Vagina (tissue), 2 donors: ENCODE results near the gene COL23A1. TPM values are rescaled to one million over a fixed set of nuclear protein-coding genes. Genes with fewer than 3 reads are reported as not detected.

Source experiments
- DNase-seq, 2 donors: peaks; one replicate each; pipeline ENCODE4 v3.0.0-alpha.2; 2017; ENCODE audit errors: extremely low spot score in 2 of 2
- H3K27ac ChIP-seq: fragments of 200-600 bp; sonication (generic); one replicate; pipeline ENCODE4 v1.5.1; 2019
- H3K27me3 ChIP-seq: fragments of 200-600 bp; sonication (generic); one replicate; pipeline ENCODE4 v1.5.1; 2019
- H3K36me3 ChIP-seq, 2 donors: fragments of 200-600 bp; sonication (generic); one replicate each; pipeline ENCODE4 v1.5.1; 2017 to 2019
- H3K4me1 ChIP-seq: fragments of 200-600 bp; sonication (generic); one replicate; pipeline ENCODE4 v1.5.1; 2019
- H3K4me3 ChIP-seq, 2 donors: fragments of 200-600 bp; sonication (generic); 1 replicate in 1 of 2; 2 replicates in 1 of 2; pipeline ENCODE4 v1.5.1; 2016 to 2019
- H3K9me3 ChIP-seq: fragments of 200-600 bp; sonication (generic); one replicate; pipeline ENCODE4 v1.5.1; 2019
- CTCF ChIP-seq, 3 experiments: fragments of 450-650 bp in 2 of 3; fragments of 200-600 bp in 1 of 3; sonication (generic) in 1 of 3; IDR thresholded peaks; one replicate each; pipeline ENCODE4 v1.5.1; 2017 to 2019; ENCODE audit warnings: antibody characterized with exemption in 3 of 3, mild to moderate bottlenecking in 2 of 3, moderate library complexity in 2 of 3
- POLR2A ChIP-seq, 2 donors: fragments of 450-650 bp; IDR thresholded peaks; one replicate each; pipeline ENCODE4 v1.6.1; 2017; ENCODE audit warnings: antibody characterized with exemption in 2 of 2, mild to moderate bottlenecking in 2 of 2, moderate library complexity in 2 of 2
- POLR2AphosphoS5 ChIP-seq, 2 donors: sonication (generic); formaldehyde crosslinking; IDR thresholded peaks; one replicate each; pipeline ENCODE4 v1.9.0; 2017; ENCODE audit warnings: antibody characterized with exemption in 2 of 2, mild to moderate bottlenecking in 2 of 2, low read depth in 1 of 2; ENCODE audit not compliant: insufficient read depth in 1 of 2
- intact Hi-C: fragments of 100-400 bp; cut with DNase I; formaldehyde crosslinking; loops from one replicate; pipeline ENCODE4 v1.15.1; 2023
- total RNA-seq: library from RNA; depleted of rRNA; stranded (reverse); fragments of >200 nt; gene quantifications from one replicate; pipeline ENCODE4 v1.2.3, GENCODE V29; 2016

The COL23A1 gene
- total RNA-seq, 1 donor from 2014 or later, result 3.7 TPM

- no peak overlapping the region for H3K4me3 ChIP-seq
- TF ChIP-seq POLR2A (IDR thresholded peaks at IDR 0.05), result no peak
- TF ChIP-seq POLR2AphosphoS5 (IDR thresholded peaks at IDR 0.05; ENCODE audit: insufficient read depth in 1 of 2, low read depth in 1 of 2), result no peak
- no peak for TF ChIP-seq CTCF (IDR thresholded peaks at IDR 0.05)
Observed at GRCh38 chr5:178524093-178524882, 65.9 kb downstream of the COL23A1 start.

GRCh38 chr5:178522361-178522760, 67.8 kb downstream of the COL23A1 start:
- Histone ChIP-seq H3K4me3 (no peak overlapping the region), H3K27ac (no peak overlapping the region), H3K4me1 (no peaks in the 10 kb centered on the region), H3K36me3 (no peaks in the 10 kb centered on the region), H3K9me3 (no peaks in the 10 kb centered on the region), H3K27me3 (no peaks in the 10 kb centered on the region)
- intact Hi-C loops, result no loop called here
- TF ChIP-seq POLR2A (IDR thresholded peaks at IDR 0.05), result no peak
- DNase-seq, result no peak

More at GRCh38 chr5:178524093-178524882, 65.9 kb downstream of the COL23A1 start:
- no peak overlapping the region for H3K27ac ChIP-seq
- no peaks in the 10 kb centered on the region for H3K4me1 ChIP-seq
- DNase-seq, result no peak
- no peaks in the 10 kb centered on the region for H3K36me3 ChIP-seq
- intact Hi-C loops, result no loop called here
- no peaks in the 10 kb centered on the region for H3K9me3 ChIP-seq
- no peaks in the 10 kb centered on the region for H3K27me3 ChIP-seq

GRCh38 chr5:178520851-178521250, 69.3 kb downstream of the COL23A1 start:
- no peak for TF ChIP-seq CTCF (IDR thresholded peaks at IDR 0.05)
- TF ChIP-seq POLR2A (IDR thresholded peaks at IDR 0.05), result no peak
- TF ChIP-seq POLR2AphosphoS5 (IDR thresholded peaks at IDR 0.05; ENCODE audit: insufficient read depth in 1 of 2, low read depth in 1 of 2), result no peak
- Histone ChIP-seq H3K9me3 (no peaks in the 10 kb centered on the region), H3K4me1 (no peaks in the 10 kb centered on the region), H3K27ac (no peak overlapping the region), H3K27me3 (no peaks in the 10 kb centered on the region), H3K4me3 (no peak overlapping the region), H3K36me3 (no peaks in the 10 kb centered on the region)
- intact Hi-C loops, result no loop called here
- no peak for DNase-seq

GRCh38 chr5:178519804-178520203, 70.4 kb downstream of the COL23A1 start:
- intact Hi-C loops, result no loop called here

GRCh38 chr5:178519155-178519554, 71.0 kb downstream of the COL23A1 start:
- TF ChIP-seq CTCF (IDR thresholded peaks at IDR 0.05) (no peak), POLR2A (IDR thresholded peaks at IDR 0.05) (no peak), POLR2AphosphoS5 (IDR thresholded peaks at IDR 0.05; ENCODE audit: insufficient read depth in 1 of 2, low read depth in 1 of 2) (no peak)
- no peaks in the 10 kb centered on the region for H3K36me3 ChIP-seq
- H3K9me3 ChIP-seq, result no peaks in the 10 kb centered on the region
- intact Hi-C loops, result no loop called here
- H3K27me3 ChIP-seq, result no peaks in the 10 kb centered on the region
- no peak overlapping the region for H3K4me3 ChIP-seq
- no peak for DNase-seq
- H3K4me1 ChIP-seq, result no peaks in the 10 kb centered on the region
- H3K27ac ChIP-seq, result no peak overlapping the region

More at GRCh38 chr5:178519804-178520203, 70.4 kb downstream of the COL23A1 start:
- TF ChIP-seq CTCF (IDR thresholded peaks at IDR 0.05), result no peak
- no peak for TF ChIP-seq POLR2AphosphoS5 (IDR thresholded peaks at IDR 0.05; ENCODE audit: insufficient read depth in 1 of 2, low read depth in 1 of 2)
- TF ChIP-seq POLR2A (IDR thresholded peaks at IDR 0.05), result no peak
- Histone ChIP-seq H3K27ac (no peak overlapping the region), H3K4me1 (no peaks in the 10 kb centered on the region), H3K27me3 (no peaks in the 10 kb centered on the region), H3K4me3 (no peak overlapping the region), H3K9me3 (no peaks in the 10 kb centered on the region), H3K36me3 (no peaks in the 10 kb centered on the region)
- no peak for DNase-seq
